Adipocyte (in vitro differentiated cells): ENCODE results near the gene IQGAP3.

ENCODE experiments used
- DNase-seq: peaks from one replicate; pipeline ENCODE4 v3.0.0-alpha.2; 2015; ENCODE audit warnings: low read depth
- H3K27me3 ChIP-seq: replicated peaks from 2 replicates; pipeline ENCODE4 v1.7.0; 2013; ENCODE audit warnings: mild to moderate bottlenecking, low read length, moderate library complexity; ENCODE audit not compliant: control insufficient read depth, insufficient read depth
- H3K36me3 ChIP-seq: 2 replicates; pipeline ENCODE4 v1.7.0; 2013; ENCODE audit warnings: low read length, mild to moderate bottlenecking, moderate library complexity; ENCODE audit not compliant: control insufficient read depth, insufficient read depth, severe bottlenecking
- H3K4me1 ChIP-seq: 2 replicates; pipeline ENCODE4 v1.7.0; 2013; ENCODE audit warnings: mild to moderate bottlenecking, low read length, moderate library complexity; ENCODE audit not compliant: control insufficient read depth, insufficient read depth
- H3K4me3 ChIP-seq: 2 replicates; pipeline ENCODE4 v1.7.0; 2013; ENCODE audit warnings: mild to moderate bottlenecking, low read length, moderate library complexity
- H3K9ac ChIP-seq: 2 replicates; pipeline ENCODE4 v1.7.0; 2013; ENCODE audit warnings: mild to moderate bottlenecking, low read length, moderate library complexity
- H3K9me3 ChIP-seq: 2 replicates; pipeline ENCODE4 v1.7.0; 2013; ENCODE audit warnings: mild to moderate bottlenecking, low read length, moderate library complexity; ENCODE audit not compliant: control insufficient read depth

IQGAP3 gene

GRCh38 chr1:156522443-156522970, 49.9 kb downstream of the IQGAP3 start:
- H3K9ac ChIP-seq = no peak overlapping the region
- no peaks in the 10 kb centered on the region for H3K4me1 ChIP-seq
- no peak for DNase-seq
- no peaks in the 10 kb centered on the region for H3K36me3 ChIP-seq
- no peaks in the 10 kb centered on the region for H3K9me3 ChIP-seq
- H3K4me3 ChIP-seq = no peak overlapping the region
- H3K27me3 ChIP-seq = no peaks in the 10 kb centered on the region

- H3K36me3 ChIP-seq = no peaks in the 10 kb centered on the region
These were observed 54.6 kb downstream of the IQGAP3 start for GRCh38 chr1:156517748-156518147.

GRCh38 chr1:156516821-156517220, 55.5 kb downstream of the IQGAP3 start:
- DNase-seq = no peak
- H3K4me1 ChIP-seq = no peaks in the 10 kb centered on the region

More at GRCh38 chr1:156517748-156518147, 54.6 kb downstream of the IQGAP3 start:
- no peaks in the 10 kb centered on the region for H3K9me3 ChIP-seq
- H3K27me3 ChIP-seq = no peaks in the 10 kb centered on the region
- no peak overlapping the region for H3K4me3 ChIP-seq
- DNase-seq = no peak
- no peak overlapping the region for H3K9ac ChIP-seq
- H3K4me1 ChIP-seq = no peaks in the 10 kb centered on the region

GRCh38 chr1:156515956-156516355, 56.4 kb downstream of the IQGAP3 start:
- H3K36me3 ChIP-seq = no peaks in the 10 kb centered on the region
- H3K9ac ChIP-seq = no peak overlapping the region
- H3K4me3 ChIP-seq = no peak overlapping the region
- no peak for DNase-seq
- H3K27me3 ChIP-seq = no peaks in the 10 kb centered on the region
- peaks cover 2% of the 10 kb centered on the region for H3K4me1 ChIP-seq
- H3K9me3 ChIP-seq = no peaks in the 10 kb centered on the region

More at GRCh38 chr1:156516821-156517220, 55.5 kb downstream of the IQGAP3 start:
- H3K27me3 ChIP-seq = no peaks in the 10 kb centered on the region
- H3K9me3 ChIP-seq = no peaks in the 10 kb centered on the region
- H3K4me3 ChIP-seq = no peak overlapping the region
- no peak overlapping the region for H3K9ac ChIP-seq
- no peaks in the 10 kb centered on the region for H3K36me3 ChIP-seq

- Histone ChIP-seq H3K4me1 (peaks cover 22% of the 10 kb centered on the region), H3K9me3 (no peaks in the 10 kb centered on the region), H3K36me3 (no peaks in the 10 kb centered on the region), H3K4me3 (no peak overlapping the region), H3K9ac (no peak overlapping the region), H3K27me3 (no peaks in the 10 kb centered on the region)
- peak; percentile 44 for DNase-seq
These were observed 59.2 kb downstream of the IQGAP3 start for GRCh38 chr1:156513185-156513584.

- no peaks in the 10 kb centered on the region for H3K9me3 ChIP-seq
- no peak for DNase-seq
- H3K9ac ChIP-seq = no peak overlapping the region
- no peaks in the 10 kb centered on the region for H3K36me3 ChIP-seq
- H3K27me3 ChIP-seq = no peaks in the 10 kb centered on the region
- no peak overlapping the region for H3K4me3 ChIP-seq
- peaks cover 26% of the 10 kb centered on the region for H3K4me1 ChIP-seq
These were observed 60.7 kb downstream of the IQGAP3 start for GRCh38 chr1:156511644-156512043.

- Histone ChIP-seq H3K4me1 (peaks cover 26% of the 10 kb centered on the region), H3K36me3 (no peaks in the 10 kb centered on the region), H3K9ac (peak overlapping the region; percentile 47), H3K4me3 (no peak overlapping the region), H3K27me3 (no peaks in the 10 kb centered on the region), H3K9me3 (no peaks in the 10 kb centered on the region)
- DNase-seq = no peak
These were observed 61.7 kb downstream of the IQGAP3 start for GRCh38 chr1:156510709-156511108.

- H3K36me3 ChIP-seq = no peaks in the 10 kb centered on the region
- H3K9ac ChIP-seq = no peak overlapping the region
- DNase-seq = no peak
- no peaks in the 10 kb centered on the region for H3K27me3 ChIP-seq
- peaks cover 29% of the 10 kb centered on the region for H3K4me1 ChIP-seq
- H3K9me3 ChIP-seq = no peaks in the 10 kb centered on the region
- no peak overlapping the region for H3K4me3 ChIP-seq
These were observed 62.8 kb downstream of the IQGAP3 start for GRCh38 chr1:156509424-156510034.

GRCh38 chr1:156508955-156509234, 63.5 kb downstream of the IQGAP3 start:
- H3K4me3 ChIP-seq = no peak overlapping the region
- no peak for DNase-seq

GRCh38 chr1:156508205-156508954, 64.0 kb downstream of the IQGAP3 start:
- DNase-seq = no peak
- H3K9ac ChIP-seq = peak overlapping the region; percentile 61
- H3K27me3 ChIP-seq = no peaks in the 10 kb centered on the region
- H3K36me3 ChIP-seq = no peaks in the 10 kb centered on the region
- H3K4me1 ChIP-seq = peaks cover 40% of the 10 kb centered on the region
- H3K4me3 ChIP-seq = no peak overlapping the region
- no peaks in the 10 kb centered on the region for H3K9me3 ChIP-seq

More at GRCh38 chr1:156508955-156509234, 63.5 kb downstream of the IQGAP3 start:
- H3K27me3 ChIP-seq = no peaks in the 10 kb centered on the region
- no peaks in the 10 kb centered on the region for H3K9me3 ChIP-seq
- H3K4me1 ChIP-seq = peaks cover 35% of the 10 kb centered on the region
- peak overlapping the region; percentile 61 for H3K9ac ChIP-seq
- H3K36me3 ChIP-seq = no peaks in the 10 kb centered on the region

GRCh38 chr1:156506450-156506849, 65.9 kb downstream of the IQGAP3 start:
- no peaks in the 10 kb centered on the region for H3K27me3 ChIP-seq
- no peak overlapping the region for H3K4me3 ChIP-seq
- no peak for DNase-seq
- H3K4me1 ChIP-seq = peaks cover 60% of the 10 kb centered on the region
- no peaks in the 10 kb centered on the region for H3K36me3 ChIP-seq
- no peak overlapping the region for H3K9ac ChIP-seq
- no peaks in the 10 kb centered on the region for H3K9me3 ChIP-seq
